Liver (tissue), 3 donors: ENCODE measurements around the gene SCARF1.

Source experiments
- JUND ChIP-seq, 2 donors: IDR thresholded peaks; 2 replicates each; pipeline ENCODE4 v1.6.1; 2016; ENCODE audit warnings: antibody characterized with exemption in 2 of 2
- TF ChIP-seq, protein P1 (sequence below): fragments of 150-350 bp; IDR thresholded peaks from 2 replicates; pipeline ENCODE4 v1.5.1; 2017; ENCODE audit warnings: improper control_type of control experiment, low read depth, low read length; ENCODE audit not compliant: missing input control
- donor health status: healthy.
- donor health status: healthy.

DNA sequence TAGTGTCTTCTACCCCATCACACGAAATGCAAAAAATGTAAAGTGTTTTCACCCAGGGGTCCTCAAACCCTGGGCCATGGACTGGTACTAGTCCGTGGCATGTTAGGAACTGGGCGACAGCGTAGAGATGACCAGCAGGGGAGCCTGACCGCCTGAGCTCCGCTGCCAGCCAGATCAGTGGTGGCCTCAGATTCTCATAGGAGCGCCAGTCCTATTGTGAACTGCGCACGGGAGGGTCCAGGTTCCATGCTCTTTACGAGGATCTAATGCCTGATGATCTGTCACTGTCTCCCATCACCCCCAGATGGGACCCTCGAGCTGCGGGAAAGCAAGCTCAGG, 4.5 kb downstream of the SCARF1 start:
- no peak for TF ChIP-seq JUND (IDR thresholded peaks at IDR 0.05)
- TF ChIP-seq, protein P1, sequence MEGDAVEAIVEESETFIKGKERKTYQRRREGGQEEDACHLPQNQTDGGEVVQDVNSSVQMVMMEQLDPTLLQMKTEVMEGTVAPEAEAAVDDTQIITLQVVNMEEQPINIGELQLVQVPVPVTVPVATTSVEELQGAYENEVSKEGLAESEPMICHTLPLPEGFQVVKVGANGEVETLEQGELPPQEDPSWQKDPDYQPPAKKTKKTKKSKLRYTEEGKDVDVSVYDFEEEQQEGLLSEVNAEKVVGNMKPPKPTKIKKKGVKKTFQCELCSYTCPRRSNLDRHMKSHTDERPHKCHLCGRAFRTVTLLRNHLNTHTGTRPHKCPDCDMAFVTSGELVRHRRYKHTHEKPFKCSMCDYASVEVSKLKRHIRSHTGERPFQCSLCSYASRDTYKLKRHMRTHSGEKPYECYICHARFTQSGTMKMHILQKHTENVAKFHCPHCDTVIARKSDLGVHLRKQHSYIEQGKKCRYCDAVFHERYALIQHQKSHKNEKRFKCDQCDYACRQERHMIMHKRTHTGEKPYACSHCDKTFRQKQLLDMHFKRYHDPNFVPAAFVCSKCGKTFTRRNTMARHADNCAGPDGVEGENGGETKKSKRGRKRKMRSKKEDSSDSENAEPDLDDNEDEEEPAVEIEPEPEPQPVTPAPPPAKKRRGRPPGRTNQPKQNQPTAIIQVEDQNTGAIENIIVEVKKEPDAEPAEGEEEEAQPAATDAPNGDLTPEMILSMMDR = no peak
